ENCODE measurements around the gene MRPL20.
"Not testable (repeated sequence)": the region's sequence is repeated elsewhere in the genome, so short reads cannot be mapped to it uniquely, and the experiment has no call there.

- not testable (repeated sequence) for TF ChIP-seq CTCF, POLR2A (IDR thresholded peaks at IDR 0.05)
Measured at GRCh38 chr1:1410238-1410637, 3.1 kb upstream of the MRPL20 start.
